Esophagus muscularis mucosa (tissue), 4 donors: Measurements from ENCODE around the gene SEC24B. TPM values are rescaled to one million over a fixed set of nuclear protein-coding genes. Genes with fewer than 3 reads are reported as not detected.
A peak's percentile ranks its signal among the peaks of the same experiment; 100 is the strongest.

ENCODE experiments used
- DNase-seq: peaks from one replicate; pipeline ENCODE4 v3.0.0-alpha.2; 2017; ENCODE audit errors: extremely low spot score
- H3K27ac ChIP-seq, 4 donors: fragments of 200-600 bp; sonication (generic); replicated peaks in 1 of 4; 1 replicate in 3 of 4; 2 replicates in 1 of 4; pipeline ENCODE4 v1.5.1; 2016 to 2019; ENCODE audit warnings: mild to moderate bottlenecking in 1 of 4
- H3K27me3 ChIP-seq, 4 donors: fragments of 200-600 bp; sonication (generic); one replicate each; pipeline versions ENCODE4 v1.5.1 to v1.6.0; 2016 to 2019
- H3K36me3 ChIP-seq, 4 donors: fragments of 200-600 bp; sonication (generic); one replicate each; pipeline ENCODE4 v1.5.1; 2016 to 2019
- H3K4me1 ChIP-seq, 4 donors: fragments of 200-600 bp; sonication (generic); one replicate each; pipeline ENCODE4 v1.5.1; 2016 to 2019
- H3K4me3 ChIP-seq, 4 donors: fragments of 200-600 bp; sonication (generic); 1 replicate in 2 of 4; 2 replicates in 2 of 4; pipeline ENCODE4 v1.5.1; 2016 to 2019; ENCODE audit warnings: mild to moderate bottlenecking in 4 of 4, moderate library complexity in 1 of 4
- H3K9me3 ChIP-seq, 4 donors: fragments of 200-600 bp; sonication (generic); 1 replicate in 3 of 4; 2 replicates in 1 of 4; pipeline ENCODE4 v1.5.1; 2016 to 2019
- CTCF ChIP-seq, 3 experiments: fragments of 200-600 bp in 2 of 3; fragments of 450-650 bp in 1 of 3; sonication (generic) in 2 of 3; IDR thresholded peaks; one replicate each; pipeline ENCODE4 v1.5.1; 2017 to 2019; ENCODE audit warnings: antibody characterized with exemption in 3 of 3, mild to moderate bottlenecking in 2 of 3, moderate library complexity in 1 of 3
- EP300 ChIP-seq: sonication (generic); formaldehyde crosslinking; IDR thresholded peaks from one replicate; pipeline ENCODE4 v1.6.1; 2017; ENCODE audit warnings: antibody characterized with exemption
- POLR2A ChIP-seq: fragments of 450-650 bp; IDR thresholded peaks from one replicate; pipeline ENCODE4 v1.6.1; 2017; ENCODE audit warnings: antibody characterized with exemption, moderate library complexity, mild to moderate bottlenecking, low read depth
- POLR2AphosphoS5 ChIP-seq, 2 donors: sonication (generic); formaldehyde crosslinking; IDR thresholded peaks; one replicate each; pipeline ENCODE4 v1.6.1; 2017; ENCODE audit warnings: antibody characterized with exemption in 2 of 2
- WGBS: methylation state at CpG from one replicate; pipeline ENCODE4 v1.1.5; 2018; 5-methylcytosine and 5-hydroxymethylcytosine counted together
- intact Hi-C: fragments of 100-400 bp; cut with DNase I; formaldehyde crosslinking; loops from one replicate; pipeline ENCODE4 v1.15.1; 2023
- total RNA-seq, 4 donors: library from RNA; depleted of rRNA; stranded (reverse); fragments of >200 nt; gene quantifications; one replicate each; pipeline versions ENCODE4 v1.1.0 to v1.2.1, GENCODE V29; 2016

The SEC24B gene
- total RNA-seq, 4 donors from 2014 or later, result 34.5 to 46.5 (median 37.0) TPM

- H3K36me3 ChIP-seq, result peaks cover 0 to 45% (median 26%) of the 10 kb centered on the region in 4 donors
- WGBS, result 84% methylated on average over 5 of the region's 5 CpGs
- no peak overlapping the region for H3K4me3 ChIP-seq
- TF ChIP-seq CTCF (IDR thresholded peaks at IDR 0.05), result no peak
- no peak for TF ChIP-seq POLR2AphosphoS5 (IDR thresholded peaks at IDR 0.05)
- TF ChIP-seq POLR2A, result no peak
- no peak for TF ChIP-seq EP300
- intact Hi-C loops, result no loop called here
- no peaks in the 10 kb centered on the region for H3K27me3 ChIP-seq
- no peaks in the 10 kb centered on the region for H3K9me3 ChIP-seq
- no peak for DNase-seq
- H3K4me1 ChIP-seq, result no peaks in the 10 kb centered on the region
- H3K27ac ChIP-seq, result no peak overlapping the region
Observed at GRCh38 chr4:109547394-109547793, 113.8 kb downstream of the SEC24B start.

DNA sequence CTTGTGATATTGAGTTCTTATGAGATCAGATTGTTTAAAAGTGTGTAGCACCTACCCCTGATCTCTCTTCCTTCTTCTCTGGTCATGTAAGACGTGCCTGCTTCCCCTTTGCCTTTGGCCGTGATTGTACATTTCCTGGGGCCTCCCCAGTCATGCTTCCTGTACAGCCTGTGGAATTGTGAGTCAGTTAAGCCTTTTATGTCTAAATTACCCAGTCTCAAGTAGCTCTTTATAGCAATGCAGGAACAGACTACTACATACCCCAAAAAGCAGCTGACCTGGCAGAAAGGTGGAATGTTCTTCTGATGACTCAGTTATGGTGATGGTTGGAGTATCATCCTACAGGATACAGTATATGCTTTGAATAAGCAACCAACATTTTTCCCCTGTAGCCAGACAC, 115.0 kb downstream of the SEC24B start:
- H3K27ac ChIP-seq, result peak overlapping the region in 1 of 4 donors; percentile 1
- TF ChIP-seq CTCF (IDR thresholded peaks at IDR 0.05) (no peak), POLR2AphosphoS5 (IDR thresholded peaks at IDR 0.05) (peak; percentile 18 to 32), POLR2A (no peak), EP300 (no peak)
- no peaks in the 10 kb centered on the region for H3K9me3 ChIP-seq
- intact Hi-C loops, result no loop called here
- H3K4me3 ChIP-seq, result no peak overlapping the region
- no peaks in the 10 kb centered on the region for H3K4me1 ChIP-seq
- no peaks in the 10 kb centered on the region for H3K27me3 ChIP-seq
- WGBS, result 80% methylated on average over 2 of the region's 2 CpGs
- DNase-seq, result no peak
- H3K36me3 ChIP-seq, result peaks cover 0 to 36% (median 16%) of the 10 kb centered on the region in 4 donors

GRCh38 chr4:109552237-109552636, 118.6 kb downstream of the SEC24B start:
- H3K9me3 ChIP-seq, result no peaks in the 10 kb centered on the region

DNA sequence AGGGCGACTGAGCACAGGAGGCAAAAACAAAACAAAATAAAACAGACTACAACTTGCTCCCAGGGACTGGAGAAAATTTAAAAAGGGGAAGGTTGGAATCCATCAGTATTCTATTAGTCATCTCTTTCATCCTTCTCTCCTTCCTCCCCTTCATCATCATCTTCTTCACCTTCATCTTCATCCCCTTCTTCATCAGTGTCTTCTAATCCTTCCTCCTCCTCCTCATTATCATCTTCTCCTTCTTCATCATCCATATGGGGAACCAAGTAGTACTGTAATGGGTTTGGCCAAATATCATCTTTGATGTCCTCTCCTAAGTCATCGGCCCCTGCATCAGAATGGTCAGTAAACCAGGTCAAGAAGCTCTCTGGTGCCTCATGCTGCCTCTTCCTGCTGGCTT, 119.5 kb downstream of the SEC24B start:
- Histone ChIP-seq H3K4me3 (no peak overlapping the region), H3K36me3 (peaks cover 0 to 12% (median 0%) of the 10 kb centered on the region in 4 donors), H3K27me3 (no peaks in the 10 kb centered on the region), H3K4me1 (no peaks in the 10 kb centered on the region), H3K27ac (no peak overlapping the region), H3K9me3 (no peaks in the 10 kb centered on the region)
- intact Hi-C loops, result no loop called here
- no peak for TF ChIP-seq POLR2A
- no peak for TF ChIP-seq CTCF (IDR thresholded peaks at IDR 0.05)
- TF ChIP-seq POLR2AphosphoS5 (IDR thresholded peaks at IDR 0.05), result no peak
- TF ChIP-seq EP300, result no peak
- no peak for DNase-seq
- 93% methylated on average over 2 of the region's 2 CpGs for WGBS

More at GRCh38 chr4:109552237-109552636, 118.6 kb downstream of the SEC24B start:
- WGBS, result 86% methylated on average over 6 of the region's 6 CpGs
- H3K36me3 ChIP-seq, result peaks cover 0 to 15% (median 0%) of the 10 kb centered on the region in 4 donors
- no peak overlapping the region for H3K27ac ChIP-seq
- no peaks in the 10 kb centered on the region for H3K4me1 ChIP-seq
- intact Hi-C loops, result no loop called here
- no peak for DNase-seq
- no peak overlapping the region for H3K4me3 ChIP-seq
- no peak for TF ChIP-seq POLR2AphosphoS5 (IDR thresholded peaks at IDR 0.05)
- no peak for TF ChIP-seq POLR2A
- no peak for TF ChIP-seq EP300
- TF ChIP-seq CTCF (IDR thresholded peaks at IDR 0.05), result no peak
- no peaks in the 10 kb centered on the region for H3K27me3 ChIP-seq

- peaks cover 0 to 5% (median 0%) of the 10 kb centered on the region in 4 donors for H3K36me3 ChIP-seq
- no peaks in the 10 kb centered on the region for H3K27me3 ChIP-seq
- H3K27ac ChIP-seq, result no peak overlapping the region
- no peak for TF ChIP-seq POLR2A
- no peak for TF ChIP-seq CTCF (IDR thresholded peaks at IDR 0.05)
- TF ChIP-seq EP300, result no peak
- TF ChIP-seq POLR2AphosphoS5 (IDR thresholded peaks at IDR 0.05), result no peak
- no peak for DNase-seq
- WGBS, result 97% methylated on average over 3 of the region's 3 CpGs
- no peak overlapping the region for H3K4me3 ChIP-seq
- H3K4me1 ChIP-seq, result peaks cover 0 to 11% (median 7%) of the 10 kb centered on the region in 4 donors
- H3K9me3 ChIP-seq, result no peaks in the 10 kb centered on the region
- intact Hi-C loops, result no loop called here
Observed at GRCh38 chr4:109554971-109555370, 121.4 kb downstream of the SEC24B start.
